Activated naive CD4-positive, alpha-beta T cell treated with anti-CD3 and anti-CD28 coated beads, Interleukin-2, amount 50 U/mL, for 24 hours (primary cell): Measurements from ENCODE around the gene ARHGEF33.

Experiments
- H3K27ac Mint-ChIP-seq: one replicate; pipeline ENCODE4 v1.8.0; 2021; ENCODE audit warnings: mild to moderate bottlenecking, mixed read lengths
- H3K27me3 Mint-ChIP-seq: one replicate; pipeline ENCODE4 v1.8.0; 2021; ENCODE audit warnings: mixed read lengths
- H3K36me3 Mint-ChIP-seq: one replicate; pipeline ENCODE4 v1.8.0; 2021; ENCODE audit warnings: mixed read lengths
- H3K4me1 Mint-ChIP-seq: one replicate; pipeline ENCODE4 v1.8.0; 2021; ENCODE audit warnings: mixed read lengths
- H3K4me3 Mint-ChIP-seq: one replicate; pipeline ENCODE4 v1.8.0; 2021; ENCODE audit warnings: mild to moderate bottlenecking, mixed read lengths
- H3K9me3 Mint-ChIP-seq: one replicate; pipeline ENCODE4 v1.8.0; 2021; ENCODE audit warnings: mixed read lengths

Gene ARHGEF33

DNA sequence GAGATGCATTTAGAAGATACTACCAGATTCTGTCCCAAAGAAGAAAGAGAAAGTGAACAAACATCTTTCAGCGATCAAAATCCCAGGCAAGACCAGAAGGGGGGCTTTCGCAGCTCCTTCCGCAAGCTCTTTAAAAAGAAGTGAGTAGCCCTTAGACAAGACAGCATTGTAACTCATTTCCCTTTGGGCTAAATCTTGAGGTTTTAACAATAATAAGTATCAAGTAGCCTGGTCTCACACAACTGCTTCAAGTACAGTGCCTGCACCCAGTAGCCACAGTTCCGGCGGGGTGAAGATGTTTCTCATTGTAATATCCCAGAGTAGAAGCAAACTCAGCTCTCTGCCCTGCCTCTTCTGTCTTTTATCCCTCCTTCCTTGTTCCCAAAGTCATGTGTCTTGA is 76.3 kb downstream of the ARHGEF33 start:
- H3K27me3 Mint-ChIP-seq, result peaks cover 2% of the 10 kb centered on the region
- no peaks in the 10 kb centered on the region for H3K36me3 Mint-ChIP-seq

GRCh38 chr2:38966678-38967077 is 77.0 kb downstream of the ARHGEF33 start:
- Mint-ChIP-seq H3K4me3 (no peak overlapping the region), H3K27me3 (no peaks in the 10 kb centered on the region), H3K36me3 (no peaks in the 10 kb centered on the region), H3K4me1 (no peaks in the 10 kb centered on the region), H3K27ac (no peak overlapping the region), H3K9me3 (no peaks in the 10 kb centered on the region)

More for the DNA sequence above, 76.3 kb downstream of the ARHGEF33 start:
- Mint-ChIP-seq H3K4me3 (no peak overlapping the region), H3K27ac (no peak overlapping the region), H3K9me3 (no peaks in the 10 kb centered on the region), H3K4me1 (no peaks in the 10 kb centered on the region)

- H3K27me3 Mint-ChIP-seq, result no peaks in the 10 kb centered on the region
- no peak overlapping the region for H3K4me3 Mint-ChIP-seq
- no peak overlapping the region for H3K27ac Mint-ChIP-seq
- H3K36me3 Mint-ChIP-seq, result no peaks in the 10 kb centered on the region
- H3K4me1 Mint-ChIP-seq, result no peaks in the 10 kb centered on the region
- no peaks in the 10 kb centered on the region for H3K9me3 Mint-ChIP-seq
These were observed 78.3 kb downstream of the ARHGEF33 start for GRCh38 chr2:38968021-38968420.

GRCh38 chr2:38971377-38971776 is 81.7 kb downstream of the ARHGEF33 start:
- no peaks in the 10 kb centered on the region for H3K4me1 Mint-ChIP-seq
- H3K9me3 Mint-ChIP-seq, result no peaks in the 10 kb centered on the region
- H3K36me3 Mint-ChIP-seq, result no peaks in the 10 kb centered on the region
- no peaks in the 10 kb centered on the region for H3K27me3 Mint-ChIP-seq
- no peak overlapping the region for H3K27ac Mint-ChIP-seq
- H3K4me3 Mint-ChIP-seq, result no peak overlapping the region

GRCh38 chr2:38973266-38973665 is 83.6 kb downstream of the ARHGEF33 start:
- H3K36me3 Mint-ChIP-seq, result no peaks in the 10 kb centered on the region
- H3K9me3 Mint-ChIP-seq, result no peaks in the 10 kb centered on the region
- H3K4me1 Mint-ChIP-seq, result no peaks in the 10 kb centered on the region
- no peaks in the 10 kb centered on the region for H3K27me3 Mint-ChIP-seq
- H3K4me3 Mint-ChIP-seq, result no peak overlapping the region
- H3K27ac Mint-ChIP-seq, result no peak overlapping the region

- Mint-ChIP-seq H3K4me3 (no peak overlapping the region), H3K27me3 (no peaks in the 10 kb centered on the region), H3K9me3 (no peaks in the 10 kb centered on the region), H3K36me3 (no peaks in the 10 kb centered on the region), H3K27ac (no peak overlapping the region), H3K4me1 (no peaks in the 10 kb centered on the region)
These were observed 85.4 kb downstream of the ARHGEF33 start for GRCh38 chr2:38975042-38975441.

DNA sequence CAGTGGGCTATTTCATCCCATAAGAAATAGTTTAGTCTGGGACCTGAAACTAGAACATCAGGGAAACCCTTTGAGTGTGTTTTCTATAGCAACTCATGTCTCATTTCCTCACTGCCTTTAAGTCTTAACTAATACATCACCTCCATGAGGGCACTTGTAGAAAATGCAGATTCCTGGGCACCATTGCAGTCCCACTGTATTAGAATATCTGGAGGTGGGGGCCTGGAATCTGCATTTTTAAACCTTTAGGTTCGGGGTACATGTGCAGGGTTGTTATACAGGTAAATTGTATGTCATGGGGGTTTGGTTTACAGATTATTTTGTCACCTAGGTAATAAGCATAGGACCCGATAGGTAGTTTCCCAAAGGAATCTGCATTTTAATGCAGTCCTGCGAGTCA is 87.4 kb downstream of the ARHGEF33 start:
- Mint-ChIP-seq H3K27me3 (no peaks in the 10 kb centered on the region), H3K4me1 (no peaks in the 10 kb centered on the region), H3K9me3 (no peaks in the 10 kb centered on the region), H3K27ac (no peak overlapping the region), H3K4me3 (no peak overlapping the region), H3K36me3 (no peaks in the 10 kb centered on the region)

DNA sequence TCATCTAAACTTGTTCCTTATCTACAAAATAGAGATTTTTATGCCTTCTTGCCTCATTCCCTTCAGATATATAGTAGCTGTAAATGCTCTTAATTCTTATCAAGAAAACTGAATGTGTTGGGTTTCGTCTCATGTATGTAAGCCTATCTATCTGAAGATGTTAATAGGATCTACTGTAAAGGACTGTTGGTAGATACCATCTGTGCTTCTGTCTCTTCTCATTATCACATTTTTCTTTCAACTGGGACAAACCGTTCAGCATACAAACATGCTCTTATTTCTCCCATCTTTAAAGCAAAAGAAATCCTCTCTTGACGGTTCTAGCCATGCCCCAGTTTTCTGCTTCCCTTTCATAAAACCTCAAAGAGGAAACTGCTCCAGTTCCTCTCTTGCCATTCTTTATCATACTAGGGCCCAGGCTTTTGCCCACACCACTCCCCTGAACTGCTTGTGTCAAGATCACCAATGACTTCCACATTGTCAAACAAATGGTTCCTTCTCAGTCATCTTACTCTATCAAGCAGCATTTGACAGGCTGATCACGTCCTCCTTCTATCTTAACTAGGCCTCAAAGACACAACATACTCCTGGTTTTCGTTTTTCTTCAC is 88.7 kb downstream of the ARHGEF33 start:
- no peaks in the 10 kb centered on the region for H3K27me3 Mint-ChIP-seq
- H3K36me3 Mint-ChIP-seq, result peaks cover 3% of the 10 kb centered on the region
- H3K27ac Mint-ChIP-seq, result no peak overlapping the region
- no peaks in the 10 kb centered on the region for H3K9me3 Mint-ChIP-seq
- no peaks in the 10 kb centered on the region for H3K4me1 Mint-ChIP-seq
- H3K4me3 Mint-ChIP-seq, result no peak overlapping the region

DNA sequence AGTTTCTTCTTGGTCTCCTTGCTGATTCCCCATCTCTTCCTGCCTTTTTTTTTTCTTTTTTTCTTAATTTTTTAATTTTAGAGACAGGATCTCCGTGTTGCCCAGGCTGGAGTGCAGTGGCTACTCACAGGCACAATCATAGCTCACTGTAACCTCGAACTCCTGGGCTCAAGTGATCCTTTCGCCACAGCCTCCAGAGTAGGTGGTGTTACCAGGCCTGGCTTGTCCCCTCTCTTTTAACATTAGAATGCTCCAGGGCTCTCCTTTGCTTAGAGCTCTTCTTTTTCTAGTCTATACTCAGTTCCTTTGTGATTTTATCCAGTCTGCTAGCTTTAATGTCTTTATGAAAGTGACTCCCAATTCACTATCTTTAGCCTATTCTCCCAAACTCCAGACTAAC is 89.2 kb downstream of the ARHGEF33 start:
- Mint-ChIP-seq H3K27ac (no peak overlapping the region), H3K36me3 (peaks cover 6% of the 10 kb centered on the region), H3K4me1 (no peaks in the 10 kb centered on the region), H3K27me3 (no peaks in the 10 kb centered on the region), H3K9me3 (no peaks in the 10 kb centered on the region), H3K4me3 (no peak overlapping the region)

GRCh38 chr2:38981003-38981669 is 91.5 kb downstream of the ARHGEF33 start:
- H3K9me3 Mint-ChIP-seq, result no peaks in the 10 kb centered on the region
- peaks cover 16% of the 10 kb centered on the region for H3K36me3 Mint-ChIP-seq
- H3K4me3 Mint-ChIP-seq, result no peak overlapping the region
- H3K27ac Mint-ChIP-seq, result peak overlapping the region; percentile 26
- no peaks in the 10 kb centered on the region for H3K4me1 Mint-ChIP-seq
- no peaks in the 10 kb centered on the region for H3K27me3 Mint-ChIP-seq

- Mint-ChIP-seq H3K4me1 (no peaks in the 10 kb centered on the region), H3K27ac (peak overlapping the region; percentile 26), H3K9me3 (no peaks in the 10 kb centered on the region), H3K4me3 (no peak overlapping the region), H3K36me3 (peaks cover 16% of the 10 kb centered on the region), H3K27me3 (no peaks in the 10 kb centered on the region)
These were observed 92.1 kb downstream of the ARHGEF33 start for GRCh38 chr2:38981670-38982357.

DNA sequence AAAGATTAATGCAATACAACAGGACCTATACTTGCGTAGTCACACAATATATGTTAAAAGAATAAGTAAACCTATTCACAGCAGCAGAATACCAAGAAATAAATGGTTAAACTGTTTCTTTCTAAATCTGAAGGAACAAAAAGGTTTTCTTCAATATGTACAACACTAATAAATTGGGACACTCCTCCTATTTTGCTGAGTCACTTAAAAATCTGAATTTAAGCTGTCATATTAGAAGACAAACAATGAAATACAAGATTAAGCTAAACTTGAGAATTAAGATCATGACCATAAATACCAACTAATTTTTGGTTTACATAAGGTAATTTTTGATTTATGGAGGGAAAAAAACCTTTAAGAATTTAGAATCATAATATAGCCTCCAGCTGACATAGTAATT is 92.8 kb downstream of the ARHGEF33 start:
- H3K9me3 Mint-ChIP-seq, result no peaks in the 10 kb centered on the region

DNA sequence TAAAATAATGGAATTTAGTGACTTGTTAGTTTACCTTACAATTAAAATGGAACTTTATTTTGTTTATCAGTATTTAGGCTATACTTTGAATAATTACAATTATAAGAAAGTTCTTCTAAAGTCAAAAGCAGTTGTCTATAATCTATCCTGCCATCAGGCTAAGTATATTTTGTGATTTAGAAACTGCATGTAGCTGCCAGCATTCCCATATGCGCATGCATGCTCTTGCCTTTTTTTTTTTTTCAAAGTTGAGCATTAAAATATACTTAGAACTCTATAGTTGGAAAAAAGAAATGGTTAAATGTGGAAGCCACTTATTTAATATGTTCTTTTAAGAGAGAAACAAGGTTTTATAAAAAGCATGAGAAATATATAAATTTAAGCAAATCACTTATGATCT is 99.0 kb downstream of the ARHGEF33 start:
- H3K4me1 Mint-ChIP-seq, result peaks cover 4% of the 10 kb centered on the region
- H3K36me3 Mint-ChIP-seq, result peaks cover 19% of the 10 kb centered on the region
- H3K9me3 Mint-ChIP-seq, result no peaks in the 10 kb centered on the region
- no peaks in the 10 kb centered on the region for H3K27me3 Mint-ChIP-seq
- H3K4me3 Mint-ChIP-seq, result no peak overlapping the region
- no peak overlapping the region for H3K27ac Mint-ChIP-seq

More for the DNA sequence above, 92.8 kb downstream of the ARHGEF33 start:
- Mint-ChIP-seq H3K27me3 (no peaks in the 10 kb centered on the region), H3K27ac (no peak overlapping the region), H3K4me3 (no peak overlapping the region), H3K36me3 (peaks cover 18% of the 10 kb centered on the region), H3K4me1 (no peaks in the 10 kb centered on the region)

GRCh38 chr2:38991899-38992298 is 102.2 kb downstream of the ARHGEF33 start:
- H3K4me3 Mint-ChIP-seq, result no peak overlapping the region
- no peak overlapping the region for H3K27ac Mint-ChIP-seq
- H3K4me1 Mint-ChIP-seq, result peaks cover 4% of the 10 kb centered on the region
- H3K9me3 Mint-ChIP-seq, result no peaks in the 10 kb centered on the region
- H3K27me3 Mint-ChIP-seq, result no peaks in the 10 kb centered on the region
- H3K36me3 Mint-ChIP-seq, result peaks cover 11% of the 10 kb centered on the region

- H3K27me3 Mint-ChIP-seq, result no peaks in the 10 kb centered on the region
- peaks cover under 1% of the 10 kb centered on the region for H3K4me1 Mint-ChIP-seq
- peaks cover 20% of the 10 kb centered on the region for H3K36me3 Mint-ChIP-seq
- no peaks in the 10 kb centered on the region for H3K9me3 Mint-ChIP-seq
- no peak overlapping the region for H3K27ac Mint-ChIP-seq
- H3K4me3 Mint-ChIP-seq, result no peak overlapping the region
These were observed 108.1 kb downstream of the ARHGEF33 start for GRCh38 chr2:38997781-38998180.

DNA sequence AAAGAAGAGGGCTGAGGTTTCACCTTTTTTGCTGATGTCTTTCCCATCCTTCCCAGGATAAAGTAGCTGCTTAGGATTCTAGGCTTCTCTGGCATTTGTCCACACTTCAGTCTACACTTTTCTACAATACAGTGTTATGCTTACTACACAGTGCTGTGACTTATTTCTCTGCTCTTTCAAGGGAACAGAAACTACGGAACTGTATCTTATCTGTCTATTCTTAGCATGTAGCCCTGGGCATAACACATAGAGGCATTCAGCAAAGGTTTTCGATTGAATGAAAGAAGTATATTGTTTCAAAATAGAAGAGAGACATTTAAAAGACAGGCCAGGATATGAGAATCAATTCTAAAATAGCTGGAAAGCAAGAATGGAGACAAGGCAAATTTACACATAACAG is 110.9 kb downstream of the ARHGEF33 start:
- Mint-ChIP-seq H3K36me3 (peaks cover 21% of the 10 kb centered on the region), H3K4me3 (no peak overlapping the region), H3K9me3 (no peaks in the 10 kb centered on the region), H3K27me3 (no peaks in the 10 kb centered on the region), H3K4me1 (no peaks in the 10 kb centered on the region), H3K27ac (no peak overlapping the region)
